ENCODE data around the gene ADGRD2.

The ADGRD2 gene

DNA sequence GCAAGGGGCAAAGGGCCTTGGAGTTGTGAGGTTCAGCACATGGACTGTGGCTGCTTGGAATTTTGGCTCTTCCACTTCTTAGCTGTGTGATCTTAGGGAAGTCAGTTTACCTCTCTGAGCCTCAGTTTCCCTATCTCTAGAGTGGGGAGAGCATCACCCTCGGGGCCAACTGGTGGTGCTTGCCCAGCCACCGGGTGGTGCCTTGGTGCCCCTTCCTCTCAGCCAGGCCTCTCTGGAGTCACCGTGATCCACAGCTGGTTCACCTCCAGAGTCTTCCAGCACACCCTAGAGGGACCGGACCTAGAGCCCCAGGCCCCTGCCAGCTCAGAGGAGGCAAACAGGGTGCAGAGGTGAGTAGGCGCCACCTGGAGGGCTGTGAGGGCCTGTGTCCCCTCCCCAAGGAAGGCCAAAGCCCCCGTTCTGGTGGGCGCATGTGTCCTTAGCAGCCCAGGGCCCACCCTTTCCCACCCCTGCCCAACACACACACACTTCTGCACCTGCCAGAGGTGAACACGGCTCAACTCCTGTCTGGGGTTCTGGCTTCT, 7.7 kb downstream of the ADGRD2 start:
- Histone ChIP-seq H3K9me3 (ENCODE audit: control insufficient read depth, insufficient read depth, low read length) (no peaks in the 10 kb centered on the region), H3K79me2 (ENCODE audit: control insufficient read depth, low read length) (no peaks in the 10 kb centered on the region), H3K4me2 (ENCODE audit: low read length) (no peak overlapping the region), H3K4me1 (ENCODE audit: control insufficient read depth, low read length) (no peaks in the 10 kb centered on the region), H3K36me3 (ENCODE audit: control insufficient read depth, low read length) (no peaks in the 10 kb centered on the region), H4K20me1 (ENCODE audit: control insufficient read depth, insufficient read depth, low read depth, low read length) (no peaks in the 10 kb centered on the region), H3K27ac (ENCODE audit: low read depth, low read length) (no peak overlapping the region), H3F3A (ENCODE audit: control insufficient read depth, insufficient read depth) (no peaks in the 10 kb centered on the region), H3K4me3 (ENCODE audit: low read length) (no peak overlapping the region), H3K9me2 (replicated peaks; ENCODE audit: control insufficient read depth, low read length) (no peaks in the 10 kb centered on the region), H3K27me3 (ENCODE audit: control insufficient read depth, low read length) (0 out of 2 replicates have a peak, but pooled peaks cover 2% of the 10 kb centered on the region)
- no peak for TF ChIP-seq EZH2phosphoT487 (IDR thresholded peaks at IDR 0.05; ENCODE audit: borderline replicate concordance, low read length)
- no peak for TF ChIP-seq CTCF (IDR thresholded peaks at IDR 0.05; ENCODE audit: low read depth, low read length, poor library complexity, severe bottlenecking)

- Histone ChIP-seq H3K36me3 (ENCODE audit: control insufficient read depth, low read length) (no peaks in the 10 kb centered on the region), H3K4me3 (ENCODE audit: low read length) (no peak overlapping the region), H3K9me3 (ENCODE audit: control insufficient read depth, insufficient read depth, low read length) (no peaks in the 10 kb centered on the region), H3K79me2 (ENCODE audit: control insufficient read depth, low read length) (no peaks in the 10 kb centered on the region), H3K4me2 (ENCODE audit: low read length) (no peak overlapping the region), H3K9me2 (replicated peaks; ENCODE audit: control insufficient read depth, low read length) (no peaks in the 10 kb centered on the region), H4K20me1 (ENCODE audit: control insufficient read depth, insufficient read depth, low read depth, low read length) (no peaks in the 10 kb centered on the region), H3K27me3 (ENCODE audit: control insufficient read depth, low read length) (0 out of 2 replicates have a peak, but pooled peaks cover 3% of the 10 kb centered on the region), H3F3A (ENCODE audit: control insufficient read depth, insufficient read depth) (no peaks in the 10 kb centered on the region), H3K4me1 (ENCODE audit: control insufficient read depth, low read length) (no peaks in the 10 kb centered on the region), H3K27ac (ENCODE audit: low read depth, low read length) (no peak overlapping the region)
- TF ChIP-seq EZH2phosphoT487 (IDR thresholded peaks at IDR 0.05; ENCODE audit: borderline replicate concordance, low read length) (no peak), CTCF (IDR thresholded peaks at IDR 0.05; ENCODE audit: low read depth, low read length, poor library complexity, severe bottlenecking) (no peak)
Observed at GRCh38 chr9:124458441-124458840, 8.2 kb downstream of the ADGRD2 start.

GRCh38 chr9:124462739-124463138, 12.5 kb downstream of the ADGRD2 start:
- Histone ChIP-seq H3K27ac (ENCODE audit: low read depth, low read length) (no peak overlapping the region), H3K4me3 (ENCODE audit: low read length) (no peak overlapping the region), H3K9me3 (ENCODE audit: control insufficient read depth, insufficient read depth, low read length) (no peaks in the 10 kb centered on the region), H3K9me2 (replicated peaks; ENCODE audit: control insufficient read depth, low read length) (no peaks in the 10 kb centered on the region), H3K4me2 (ENCODE audit: low read length) (no peak overlapping the region), H3K4me1 (ENCODE audit: control insufficient read depth, low read length) (no peaks in the 10 kb centered on the region), H4K20me1 (ENCODE audit: control insufficient read depth, insufficient read depth, low read depth, low read length) (no peaks in the 10 kb centered on the region), H3F3A (ENCODE audit: control insufficient read depth, insufficient read depth) (no peaks in the 10 kb centered on the region), H3K27me3 (ENCODE audit: control insufficient read depth, low read length) (0 out of 2 replicates have a peak, but pooled peaks cover 3% of the 10 kb centered on the region), H3K79me2 (ENCODE audit: control insufficient read depth, low read length) (no peaks in the 10 kb centered on the region), H3K36me3 (ENCODE audit: control insufficient read depth, low read length) (no peaks in the 10 kb centered on the region)
- TF ChIP-seq EZH2phosphoT487 (IDR thresholded peaks at IDR 0.05; ENCODE audit: borderline replicate concordance, low read length) (no peak), CTCF (IDR thresholded peaks at IDR 0.05; ENCODE audit: low read depth, low read length, poor library complexity, severe bottlenecking) (no peak)

Measured in DOHH2 (cell line).